H1 (cell line): Measurements from ENCODE around the gene RHBDF1. TPM values are rescaled to one million over a fixed set of nuclear protein-coding genes. Genes with fewer than 3 reads are reported as not detected.

ENCODE experiments used
- CTCF ChIA-PET: fragments of 300-600 bp; sonication (Branson Sonifier 250); formaldehyde crosslinking; loops from one replicate; lab custom pipeline; 2021; ENCODE audit not compliant: partially characterized antibody; lab: Charles Lee
- POLR2A ChIA-PET: fragments of 300-600 bp; sonication (Branson Sonifier 250); formaldehyde crosslinking; loops from one replicate; lab custom pipeline; 2021; ENCODE audit warnings: inconsistent platforms; ENCODE audit not compliant: partially characterized antibody; lab: Charles Lee
- DNase-seq, 2 experiments: peaks; one replicate each; pipeline versions ENCODE4 v3.0.0 to v3.0.0-alpha.2; 2010 to 2022; ENCODE audit warnings: low spot score in 2 of 2, low read depth in 1 of 2, mixed read lengths in 1 of 2
- FAIRE-seq: peaks from 2 replicates; lab custom pipeline; 2011; peaks lifted over from hg19 to GRCh38; lab: Jason Lieb, UNC
- H2AFZ ChIP-seq: 2 replicates; pipeline ENCODE4 v1.8.1; 2012; ENCODE audit warnings: low read length, inconsistent platforms
- H2AK5ac ChIP-seq: 2 replicates; pipeline ENCODE4 v1.6.1; 2013; ENCODE audit warnings: low read depth, low read length
- H2BK120ac ChIP-seq: replicated peaks from 2 replicates; pipeline ENCODE3; 2013; ENCODE audit warnings: low read depth, low read length, inconsistent platforms
- H2BK12ac ChIP-seq: 2 replicates; pipeline ENCODE4 v1.6.1; 2013; ENCODE audit warnings: low read depth, low read length
- H2BK15ac ChIP-seq: 2 replicates; pipeline ENCODE4 v1.6.1; 2013; ENCODE audit warnings: low read length
- H2BK20ac ChIP-seq: 2 replicates; pipeline ENCODE4 v1.6.1; 2013; ENCODE audit warnings: low read length
- H2BK5ac ChIP-seq: 2 replicates; pipeline ENCODE4 v1.6.1; 2013; ENCODE audit warnings: low read depth, low read length
- H3K14ac ChIP-seq: 2 replicates; pipeline ENCODE4 v1.6.1; 2013; ENCODE audit warnings: inconsistent platforms; ENCODE audit not compliant: insufficient read length
- H3K18ac ChIP-seq: 2 replicates; pipeline ENCODE4 v1.6.1; 2013; ENCODE audit warnings: low read length; ENCODE audit errors: extremely low read depth
- H3K23ac ChIP-seq: 2 replicates; pipeline ENCODE4 v1.6.1; 2013; ENCODE audit warnings: inconsistent platforms; ENCODE audit not compliant: insufficient read length
- H3K23me2 ChIP-seq: 2 replicates; pipeline ENCODE4 v1.6.1; 2013; ENCODE audit warnings: low read depth, low read length
- H3K27ac ChIP-seq: 2 replicates; pipeline ENCODE4 v1.6.1; 2011; ENCODE audit warnings: low read depth, low read length, inconsistent platforms
- H3K27me3 ChIP-seq, 4 experiments: replicated peaks in 1 of 4; 1 replicate in 1 of 4; 2 replicates in 3 of 4; pipeline versions ENCODE4 v1.6.1 to v1.8.1; 2011 to 2013; ENCODE audit warnings: low read length in 3 of 4, mild to moderate bottlenecking in 3 of 4, inconsistent platforms in 2 of 4, mixed read lengths in 2 of 4, moderate library complexity in 1 of 4; ENCODE audit not compliant: control insufficient read depth in 3 of 4, insufficient read depth in 3 of 4; ENCODE audit errors: extremely low read depth in 1 of 4
- H3K36me3 ChIP-seq, 4 experiments: 2 replicates each; pipeline versions ENCODE4 v1.6.1 to v1.8.1; 2011 to 2013; ENCODE audit warnings: mild to moderate bottlenecking in 4 of 4, low read length in 3 of 4, moderate library complexity in 2 of 4, control low read depth in 1 of 4, inconsistent platforms in 1 of 4; ENCODE audit not compliant: insufficient read depth in 4 of 4, control insufficient read depth in 2 of 4
- H3K4ac ChIP-seq: replicated peaks from 2 replicates; pipeline ENCODE3; 2013; ENCODE audit warnings: low read length, low read depth, mixed read lengths, inconsistent platforms; ENCODE audit not compliant: insufficient read length
- H3K4me1 ChIP-seq, 4 experiments: replicated peaks in 1 of 4; 1 replicate in 1 of 4; 2 replicates in 3 of 4; pipeline versions ENCODE4 v1.6.1 to v1.8.1; 2011 to 2013; ENCODE audit warnings: low read length in 3 of 4, inconsistent platforms in 2 of 4, mixed read lengths in 1 of 4; ENCODE audit not compliant: insufficient read depth in 4 of 4, control insufficient read depth in 3 of 4
- H3K4me2 ChIP-seq, 2 experiments: 2 replicates each; pipeline versions ENCODE4 v1.6.1 to v1.8.1; 2011 to 2013; ENCODE audit warnings: low read depth in 2 of 2, low read length in 2 of 2, control low read depth in 1 of 2, inconsistent platforms in 1 of 2, mild to moderate bottlenecking in 1 of 2; ENCODE audit not compliant: insufficient read depth in 1 of 2
- H3K4me3 ChIP-seq, 4 experiments: fragments of 200-600, 300-600 bp in 1 of 4; sonication (generic), shearing (Covaris generic), sonication (Bioruptor Twin) in 1 of 4; 2 replicates each; pipeline versions ENCODE4 v1.5.1 to v1.8.1; 2011 to 2016; ENCODE audit warnings: low read length in 4 of 4, low read depth in 3 of 4, control low read depth in 2 of 4, inconsistent platforms in 2 of 4, mild to moderate bottlenecking in 2 of 4, mixed read lengths in 1 of 4, moderate library complexity in 1 of 4; ENCODE audit not compliant: insufficient read depth in 2 of 4; ENCODE audit errors: extremely low read depth in 1 of 4
- H3K56ac ChIP-seq: replicated peaks from 2 replicates; pipeline ENCODE3; 2013; ENCODE audit warnings: low read depth, mild to moderate bottlenecking, mixed read lengths, low read length, inconsistent platforms; ENCODE audit not compliant: insufficient read length
- H3K79me1 ChIP-seq: 2 replicates; pipeline ENCODE4 v1.6.1; 2013; ENCODE audit warnings: low read depth, low read length, control low read depth
- H3K79me2 ChIP-seq, 2 experiments: 2 replicates each; pipeline versions ENCODE4 v1.6.1 to v1.8.1; 2012 to 2013; ENCODE audit warnings: low read length in 2 of 2, mild to moderate bottlenecking in 2 of 2, inconsistent platforms in 1 of 2; ENCODE audit not compliant: insufficient read depth in 2 of 2, control insufficient read depth in 1 of 2
- H3K9ac ChIP-seq, 4 experiments: replicated peaks in 1 of 4; 1 replicate in 1 of 4; 2 replicates in 3 of 4; pipeline versions ENCODE4 v1.6.1 to v1.8.1; 2011 to 2013; ENCODE audit warnings: low read depth in 3 of 4, low read length in 3 of 4, control low read depth in 2 of 4, mild to moderate bottlenecking in 2 of 4, moderate library complexity in 2 of 4, inconsistent platforms in 1 of 4; ENCODE audit errors: extremely low read depth in 1 of 4
- H3K9me3 ChIP-seq, 2 experiments: 2 replicates each; pipeline versions ENCODE4 v1.6.1 to v1.8.1; 2012 to 2013; ENCODE audit warnings: mild to moderate bottlenecking in 2 of 2, moderate library complexity in 2 of 2, control low read depth in 1 of 2, inconsistent platforms in 1 of 2, low read depth in 1 of 2, low read length in 1 of 2, mixed read lengths in 1 of 2; ENCODE audit not compliant: insufficient read depth in 2 of 2
- H4K20me1 ChIP-seq, 2 experiments: replicated peaks in 1 of 2; 2 replicates each; pipeline versions ENCODE3 to v1.8.1; 2011 to 2013; ENCODE audit warnings: inconsistent platforms in 2 of 2, low read length in 2 of 2, mild to moderate bottlenecking in 1 of 2; ENCODE audit not compliant: insufficient read depth in 2 of 2, control insufficient read depth in 1 of 2
- H4K5ac ChIP-seq: 2 replicates; pipeline ENCODE4 v1.6.1; 2013; ENCODE audit warnings: low read length, low read depth, mixed read lengths, inconsistent platforms; ENCODE audit not compliant: insufficient read length
- H4K8ac ChIP-seq: 2 replicates; pipeline ENCODE4 v1.8.0; 2013; ENCODE audit warnings: mild to moderate bottlenecking, moderate library complexity, low read length, inconsistent platforms; ENCODE audit not compliant: insufficient read depth; ENCODE audit errors: extremely low read depth
- H4K91ac ChIP-seq: replicated peaks from 2 replicates; pipeline ENCODE3; 2013; ENCODE audit warnings: low read length, mixed read lengths, inconsistent platforms; ENCODE audit not compliant: insufficient read length
- ATF2 ChIP-seq: IDR thresholded peaks from 2 replicates; pipeline ENCODE4 v1.6.1; 2012; ENCODE audit warnings: low read length, inconsistent platforms
- E2F6 ChIP-seq: IDR thresholded peaks from 2 replicates; pipeline ENCODE4 v1.6.1; 2012; ENCODE audit warnings: inconsistent platforms
- EP300 ChIP-seq, 2 experiments: IDR thresholded peaks; 1 replicate in 1 of 2; 2 replicates in 1 of 2; pipeline ENCODE4 v1.6.1; 2011 to 2012; ENCODE audit warnings: low read depth in 2 of 2, low read length in 2 of 2, mild to moderate bottlenecking in 2 of 2, borderline replicate concordance in 1 of 2, inconsistent platforms in 1 of 2, moderate library complexity in 1 of 2
- GTF2F1 ChIP-seq: IDR thresholded peaks from 2 replicates; pipeline ENCODE4 v1.6.1; 2012; ENCODE audit warnings: low read depth, low read length, improper control_type of control experiment, borderline replicate concordance
- HDAC2 ChIP-seq, 2 experiments: fragments of 300-600 bp in 1 of 2; sonication (generic) in 1 of 2; IDR thresholded peaks; 2 replicates each; pipeline ENCODE4 v1.6.1; 2011 to 2012; ENCODE audit warnings: low read depth in 2 of 2, low read length in 2 of 2, mild to moderate bottlenecking in 2 of 2, moderate library complexity in 2 of 2, borderline replicate concordance in 1 of 2, inconsistent platforms in 1 of 2
- KDM5A ChIP-seq: fragments of 200-600 bp; IDR thresholded peaks from 2 replicates; pipeline ENCODE4 v1.7.1; 2012; ENCODE audit warnings: mild to moderate bottlenecking, low read length, inconsistent platforms, mixed read lengths
- RBBP5 ChIP-seq: IDR thresholded peaks from 2 replicates; pipeline ENCODE4 v1.7.1; 2012; ENCODE audit warnings: low read depth, mild to moderate bottlenecking, inconsistent platforms, low read length, moderate library complexity, borderline replicate concordance
- SP4 ChIP-seq: IDR thresholded peaks from 2 replicates; pipeline ENCODE4 v1.6.1; 2012; ENCODE audit warnings: low read length, inconsistent platforms
- WGBS, 2 experiments: shearing (Covaris generic) in 1 of 2; methylation state at CpG; one replicate each; pipeline versions ENCODE4 v1.1.6 to v1.1.7; 2013 to 2015; ENCODE audit warnings: low lambda C conversion rate in 2 of 2, mixed read lengths in 2 of 2, inconsistent platforms in 1 of 2, low coverage in 1 of 2, missing lambda C conversion rate in 1 of 2; ENCODE audit not compliant: insufficient replicate concordance in 2 of 2, insufficient coverage in 1 of 2, insufficient read length in 1 of 2; ENCODE audit errors: extremely low coverage in 1 of 2, missing lambda C conversion rate in 1 of 2; 5-methylcytosine and 5-hydroxymethylcytosine counted together
- polyA plus RNA-seq, 7 experiments: library from polyadenylated mRNA; depleted of rRNA in 3 of 7; stranded (reverse) in 5 of 7; unstranded in 2 of 7; fragments of >200 nt in 5 of 7; fragments of 200-250 nt in 2 of 7; gene quantifications; 1 replicate in 5 of 7; 2 replicates in 1 of 7; 4 replicates in 1 of 7; pipeline versions ENCODE4 v1.2.1 to v1.2.3, GENCODE V29; 2011 to 2013; ENCODE audit warnings: missing spikeins in 2 of 7, mixed read lengths in 2 of 7
- total RNA-seq: library from RNA; stranded (reverse); fragmentation: NEBNext Ultra II Directional; extraction: Animal tissue kit (Norgen Biotek cat#: 25700); gene quantifications from 2 replicates; pipeline ENCODE4 v1.2.1, GENCODE V29; 2021

The RHBDF1 gene
- total and polyA plus RNA-seq, 2 of the 8 experiments (the other 6 are each of a cell fraction or from before 2014, with no cell fraction given): 37.4 to 51.6 TPM

GRCh38 chr16:63998-64913 is 8.2 kb downstream of the RHBDF1 start:
- Histone ChIP-seq H3K36me3 (peaks cover 10 to 23% (median 12%) of the 10 kb centered on the region in 4 experiments), H3K79me2 (no peaks in the 10 kb centered on the region), H3K4me1 (peaks cover 0 to 8% (median 3%) of the 10 kb centered on the region in 4 experiments; a peak in 5 of 7 replicates), H4K20me1 (peaks cover 13 to 28% of the 10 kb centered on the region in 2 experiments), H3K27ac (no peak overlapping the region), H3K23me2 (no peaks in the 10 kb centered on the region; the same call in 1 of the 2 replicates), H3K4ac (no peak overlapping the region), H4K8ac (no peak overlapping the region), H4K91ac (no peak overlapping the region), H2AFZ (no peak overlapping the region), H2AK5ac (no peak overlapping the region), H3K9me3 (no peaks in the 10 kb centered on the region), H2BK5ac (no peak overlapping the region), H3K14ac (no peak overlapping the region), H2BK20ac (no peak overlapping the region), H2BK12ac (no peak overlapping the region), H3K18ac (no peak overlapping the region), H3K27me3 (no peaks in the 10 kb centered on the region), H2BK15ac (no peak overlapping the region), H3K4me3 (no peak overlapping the region), H3K23ac (no peak overlapping the region), H3K9ac (no peak overlapping the region), H3K4me2 (no peak overlapping the region), H3K79me1 (no peaks in the 10 kb centered on the region), H3K56ac (no peak overlapping the region), H2BK120ac (no peak overlapping the region), H4K5ac (no peak overlapping the region)
- ChIA-PET CTCF (interaction anchor here (0.6 to 21.2 kb wide), 12 partner anchors 8 to 406 kb away, joined by 3 to 856 read pairs (median 6); partner anchors contain the start of gene MPG), POLR2A (interaction anchor here (1.3 to 16.6 kb wide), 6 partner anchors 11 to 30 kb away, joined by 3 to 153 read pairs (median 8); partner anchors contain the start of genes POLR3K and SNRNP25)
- FAIRE-seq: no peak
- 93% methylated on average over 25 of the region's 25 CpGs; no CpG with 5 or more reads in 1 of the 2 experiments for WGBS, 2 experiments
- no peak for DNase-seq
- TF ChIP-seq KDM5A (no peak), HDAC2 (IDR thresholded peaks at IDR 0.05; ENCODE audit: borderline replicate concordance in 1 of 2, low read depth in 2 of 2, low read length in 2 of 2) (no peak), ATF2 (no peak), GTF2F1 (no peak), E2F6 (no peak), SP4 (no peak), EP300 (IDR thresholded peaks at IDR 0.05; ENCODE audit: borderline replicate concordance in 1 of 2, low read depth in 2 of 2, low read length in 2 of 2) (no peak), RBBP5 (no peak)
